Heart left ventricle (tissue), 16 donors: ENCODE data around the gene NPTXR. TPM values are rescaled to one million over a fixed set of nuclear protein-coding genes. Genes with fewer than 3 reads are reported as not detected.

Experiments used
- ATAC-seq, 4 donors: fragments of 200-7000 bp; cut with Tn5 transposase; one replicate each; pipeline ENCODE4 v1.9.1; 2020 to 2022; ENCODE audit warnings: moderate library complexity in 4 of 4, mild to moderate bottlenecking in 3 of 4, moderate number of reproducible peaks in 1 of 4
- DNase-seq, 5 donors: peaks; one replicate each; pipeline ENCODE4 v3.0.0-alpha.2; 2020
- H3K27ac ChIP-seq, 12 donors: fragments of 200-600 bp; sonication (generic) in 4 of 12; one replicate each; pipeline versions ENCODE4 v1.5.0 to v1.8.0; 2016 to 2022; ENCODE audit warnings: mild to moderate bottlenecking in 2 of 12
- H3K27me3 ChIP-seq, 9 donors: fragments of 200-600 bp; sonication (generic) in 2 of 9; one replicate each; pipeline versions ENCODE4 v1.5.1 to v1.8.0; 2016 to 2022; ENCODE audit warnings: mild to moderate bottlenecking in 3 of 9
- H3K36me3 ChIP-seq, 9 donors: fragments of 200-600 bp; sonication (generic) in 2 of 9; one replicate each; pipeline versions ENCODE4 v1.5.0 to v1.8.0; 2018 to 2022; ENCODE audit warnings: mild to moderate bottlenecking in 2 of 9
- H3K4me1 ChIP-seq, 12 donors: fragments of 200-600 bp; sonication (generic) in 4 of 12; one replicate each; pipeline versions ENCODE4 v1.5.0 to v1.8.0; 2016 to 2022; ENCODE audit warnings: mild to moderate bottlenecking in 3 of 12
- H3K4me3 ChIP-seq, 12 donors: fragments of 200-600 bp; sonication (generic) in 4 of 12; one replicate each; pipeline versions ENCODE4 v1.5.0 to v1.8.0; 2017 to 2022; ENCODE audit warnings: mild to moderate bottlenecking in 9 of 12, moderate library complexity in 4 of 12
- H3K9me3 ChIP-seq, 12 donors: fragments of 200-600 bp; sonication (generic) in 4 of 12; one replicate each; pipeline versions ENCODE4 v1.5.0 to v1.8.0; 2016 to 2022; ENCODE audit warnings: mild to moderate bottlenecking in 1 of 12
- CTCF ChIP-seq, 12 donors: fragments of 200-600 bp; sonication (generic) in 4 of 12; IDR thresholded peaks; one replicate each; pipeline versions ENCODE4 v1.5.0 to v1.8.0; 2018 to 2022; ENCODE audit warnings: antibody characterized with exemption in 12 of 12, mild to moderate bottlenecking in 5 of 12
- POLR2A ChIP-seq, 2 donors: fragments of 450-650 bp; IDR thresholded peaks; one replicate each; pipeline ENCODE4 v1.6.1; 2017; ENCODE audit warnings: antibody characterized with exemption in 2 of 2, mild to moderate bottlenecking in 2 of 2, moderate library complexity in 2 of 2
- WGBS, 4 donors: extraction: QIAGEN DNeasy Blood & Tissue Kit in 2 of 4; methylation state at CpG; one replicate each; pipeline versions ENCODE4 v1.1.5 to v1.1.7; 2013 to 2018; 5-methylcytosine and 5-hydroxymethylcytosine counted together
- intact Hi-C, 10 donors: fragments of 100-400 bp; cut with DNase I; formaldehyde crosslinking; loops; one replicate each; pipeline versions ENCODE4 v1.11.1 to v1.14.2; 2022
- polyA plus RNA-seq, 2 donors: library from polyadenylated mRNA; stranded (reverse); fragments of 200-250 nt; gene quantifications; one replicate each; pipeline ENCODE4 v1.2.3, GENCODE V29; 2013
- total RNA-seq, 9 donors: library from RNA; depleted of rRNA in 2 of 9; stranded (reverse); fragments of >200 nt in 2 of 9; fragmentation: NEBNext Ultra II Directional in 3 of 9; extraction: Animal tissue kit (Norgen Biotek cat#: 25700) in 3 of 9; gene quantifications; one replicate each; pipeline versions ENCODE4 v1.1.0 to v1.2.4, GENCODE V29; 2016 to 2023
- donor health status: ischemic (EF 13 %, LVEDD 7.1; RV severe dilation, severe dysfunction).
- donor health status: healthy with polysubstance abuse.
- donor health status: DM: no; HTN: yes; CAD: no.
- donor health status: DM: no; HTN: no; CAD: no.
- donor health status: ischemic (EF 25% LVEDD 6.9; RV normal size, moderate dysfunction).
- donor health status: ischemic (EF 25% LVEDD 5.7; RV mildly dilated, moderate dysfunction).
- donor health status: healthy.
- donor health status: DM: yes; HTN: yes; CAD: no.
- donor health status: ischemic (EF 35%, LVEDD 5.7; RV mildly dilated, moderate dysfunction).
- donor health status: nonischemic (EF 11% LVEDD 7.7; RV severe dilation, severe dysfunction).
- donor health status: DM: yes; HTN: yes; CAD: no.
- donor health status: PGD.
- donor health status: ischemic (EF 29% LVEDD 5.4; RV normal size, mild dysfunction).
- donor health status: nonischemic (EF 23%, LVEDD 6.1; RV moderate dilation, normal function).

Gene NPTXR
- total and polyA plus RNA-seq, 11 donors: 15.4 to 34.0 (median 19.1) TPM

GRCh38 chr22:38823076-38823475 is 20.8 kb downstream of the NPTXR start:
- DNase-seq (no peak), ATAC-seq (no peak)
- H3K4me3 ChIP-seq: no peak overlapping the region
- WGBS, 4 donors: 89 to 96% (median 92%) methylated on average over 3 to 4 of the region's 4 CpGs
- no peaks in the 10 kb centered on the region for H3K9me3 ChIP-seq
- intact Hi-C loops: no loop called here
- H3K36me3 ChIP-seq: no peaks in the 10 kb centered on the region
- H3K27me3 ChIP-seq: no peaks in the 10 kb centered on the region
- no peaks in the 10 kb centered on the region for H3K4me1 ChIP-seq
- H3K27ac ChIP-seq: no peak overlapping the region
- no peak for TF ChIP-seq POLR2A (IDR thresholded peaks at IDR 0.05)
- no peak for TF ChIP-seq CTCF (IDR thresholded peaks at IDR 0.05)

- DNase-seq (no peak), ATAC-seq (no peak)
- no peaks in the 10 kb centered on the region for H3K4me1 ChIP-seq
- H3K27ac ChIP-seq: no peak overlapping the region
- H3K36me3 ChIP-seq: no peaks in the 10 kb centered on the region
- intact Hi-C loops: no loop called here
- H3K9me3 ChIP-seq: no peaks in the 10 kb centered on the region
- TF ChIP-seq CTCF (IDR thresholded peaks at IDR 0.05): no peak
- TF ChIP-seq POLR2A (IDR thresholded peaks at IDR 0.05): no peak
- no peaks in the 10 kb centered on the region for H3K27me3 ChIP-seq
- no peak overlapping the region for H3K4me3 ChIP-seq
- 82 to 86% (median 85%) methylated on average over 7 to 8 of the region's 8 CpGs for WGBS, 4 donors
Measured at GRCh38 chr22:38820020-38820419, 23.8 kb downstream of the NPTXR start.

GRCh38 chr22:38819387-38819940 is 24.4 kb downstream of the NPTXR start:
- H3K4me1 ChIP-seq: no peaks in the 10 kb centered on the region
- H3K36me3 ChIP-seq: no peaks in the 10 kb centered on the region
- DNase-seq: no peak
- no peak overlapping the region for H3K27ac ChIP-seq
- no peak for ATAC-seq
- intact Hi-C loops: no loop called here
- WGBS, 4 donors: 75 to 83% (median 81%) methylated on average over 10 of the region's 10 CpGs
- no peak for TF ChIP-seq POLR2A (IDR thresholded peaks at IDR 0.05)
- no peak for TF ChIP-seq CTCF (IDR thresholded peaks at IDR 0.05)
- H3K4me3 ChIP-seq: no peak overlapping the region
- H3K27me3 ChIP-seq: no peaks in the 10 kb centered on the region
- no peaks in the 10 kb centered on the region for H3K9me3 ChIP-seq

- intact Hi-C loops: no loop called here
Measured at GRCh38 chr22:38817196-38817595, 26.6 kb downstream of the NPTXR start.

More at GRCh38 chr22:38817196-38817595, 26.6 kb downstream of the NPTXR start:
- Histone ChIP-seq H3K9me3 (no peaks in the 10 kb centered on the region), H3K27ac (no peak overlapping the region), H3K4me3 (no peak overlapping the region), H3K36me3 (no peaks in the 10 kb centered on the region), H3K4me1 (no peaks in the 10 kb centered on the region), H3K27me3 (peaks cover 0 to 8% (median 0%) of the 10 kb centered on the region in 9 donors)
- 88 to 92% (median 91%) methylated on average over 6 of the region's 6 CpGs for WGBS, 4 donors
- TF ChIP-seq CTCF (IDR thresholded peaks at IDR 0.05) (no peak), POLR2A (IDR thresholded peaks at IDR 0.05) (no peak)
- ATAC-seq: no peak
- no peak for DNase-seq
